Neural progenitor cell (in vitro differentiated cells): ENCODE data around the gene MANBA. TPM values are rescaled to one million over a fixed set of nuclear protein-coding genes. Genes with fewer than 3 reads are reported as not detected.

Experiments
- DNase-seq: peaks from one replicate; pipeline ENCODE4 v3.0.0-alpha.2; 2016; ENCODE audit warnings: low spot score
- H2AFZ ChIP-seq: fragments of 200-600 bp; sonication (generic); replicated peaks from 2 replicates; pipeline ENCODE4 v1.6.1; 2016; ENCODE audit warnings: antibody characterized with exemption
- H3F3A ChIP-seq: fragments of 200-600 bp; sonication (generic); 2 replicates; pipeline ENCODE4 v1.6.1; 2016; ENCODE audit warnings: antibody characterized with exemption, low read depth
- H3K27ac ChIP-seq: fragments of 200-600 bp; sonication (generic); 2 replicates; pipeline ENCODE4 v1.5.1; 2016; ENCODE audit warnings: mild to moderate bottlenecking
- H3K27me3 ChIP-seq: fragments of 200-600 bp; sonication (generic); 2 replicates; pipeline ENCODE4 v1.6.1; 2016; ENCODE audit warnings: mild to moderate bottlenecking, moderate library complexity
- H3K36me3 ChIP-seq: fragments of 200-600 bp; sonication (generic); 2 replicates; pipeline ENCODE4 v1.5.1; 2016
- H3K4me1 ChIP-seq: fragments of 200-600 bp; sonication (generic); 2 replicates; pipeline ENCODE4 v1.6.1; 2016; ENCODE audit warnings: mixed run types
- H3K4me2 ChIP-seq: fragments of 200-600 bp; sonication (generic); 2 replicates; pipeline ENCODE4 v1.6.1; 2016
- H3K4me3 ChIP-seq: fragments of 200-600 bp; sonication (generic); 2 replicates; pipeline ENCODE4 v1.5.1; 2016
- H3K79me2 ChIP-seq: fragments of 200-600 bp; sonication (generic); 2 replicates; pipeline ENCODE4 v1.6.1; 2016; ENCODE audit warnings: low read depth
- H3K9ac ChIP-seq: fragments of 200-600 bp; sonication (generic); 2 replicates; pipeline ENCODE4 v1.6.1; 2016
- H3K9me3 ChIP-seq: fragments of 200-600 bp; sonication (generic); 2 replicates; pipeline ENCODE4 v1.5.1; 2016; ENCODE audit warnings: low read depth
- H4K20me1 ChIP-seq: fragments of 200-600 bp; sonication (generic); 2 replicates; pipeline ENCODE4 v1.6.1; 2016; ENCODE audit warnings: low read depth
- H3K27ac Mint-ChIP-seq: 3 replicates; pipeline ENCODE4 v1.8.0; 2021; ENCODE audit warnings: mixed read lengths
- H3K27me3 Mint-ChIP-seq: 2 replicates; pipeline ENCODE4 v1.8.0; 2022; ENCODE audit warnings: low read depth, mild to moderate bottlenecking, inconsistent platforms, moderate library complexity, mixed read lengths; ENCODE audit not compliant: insufficient read depth
- H3K36me3 Mint-ChIP-seq: 3 replicates; pipeline ENCODE4 v1.8.0; 2021; ENCODE audit warnings: mixed read lengths
- H3K4me1 Mint-ChIP-seq: 3 replicates; pipeline ENCODE4 v1.8.0; 2021; ENCODE audit warnings: mixed read lengths
- H3K4me3 Mint-ChIP-seq: 3 replicates; pipeline ENCODE4 v1.8.0; 2021; ENCODE audit warnings: mild to moderate bottlenecking, moderate library complexity, mixed read lengths
- H3K9me3 Mint-ChIP-seq: 3 replicates; pipeline ENCODE4 v1.8.0; 2020; ENCODE audit warnings: mixed read lengths
- CTCF ChIP-seq: fragments of 200-600 bp; sonication (generic); IDR thresholded peaks from 2 replicates; pipeline ENCODE4 v1.5.1; 2017; ENCODE audit warnings: antibody characterized with exemption, mild to moderate bottlenecking
- EZH2 ChIP-seq: fragments of 200-600 bp; sonication (generic); IDR thresholded peaks from 2 replicates; pipeline ENCODE4 v1.6.1; 2017; ENCODE audit warnings: antibody characterized with exemption, mild to moderate bottlenecking, moderate library complexity
- EZH2phosphoT487 ChIP-seq: fragments of 200-600 bp; sonication (generic); IDR thresholded peaks from 2 replicates; pipeline ENCODE4 v1.6.1; 2017; ENCODE audit warnings: antibody characterized with exemption
- total RNA-seq: library from RNA; depleted of rRNA; stranded (reverse); fragments of >200 nt; gene quantifications from 2 replicates; pipeline ENCODE4 v1.2.3, GENCODE V29; 2015; ENCODE audit warnings: low replicate concordance

Gene MANBA
- total RNA-seq, 1 donor from 2014 or later: 53.4 TPM

GRCh38 chr4:102775805-102776204, 15.0 kb upstream of the MANBA start:
- Histone ChIP-seq H3K4me1 (no peaks in the 10 kb centered on the region), H3K79me2 (no peaks in the 10 kb centered on the region), H3K4me3 (no peak overlapping the region), H3K27me3 (no peaks in the 10 kb centered on the region), H3K36me3 (no peaks in the 10 kb centered on the region), H3F3A (no peaks in the 10 kb centered on the region), H3K4me2 (no peak overlapping the region), H3K9ac (no peak overlapping the region), H3K9me3 (no peaks in the 10 kb centered on the region), H3K27ac (no peak overlapping the region), H2AFZ (no peak overlapping the region), H4K20me1 (no peaks in the 10 kb centered on the region)
- Mint-ChIP-seq H3K27me3 (no peaks in the 10 kb centered on the region), H3K27ac (no peak overlapping the region), H3K36me3 (no peaks in the 10 kb centered on the region), H3K9me3 (no peaks in the 10 kb centered on the region), H3K4me3 (no peak overlapping the region), H3K4me1 (no peaks in the 10 kb centered on the region)
- no peak for DNase-seq
- TF ChIP-seq CTCF: no peak

GRCh38 chr4:102774254-102774653, 13.5 kb upstream of the MANBA start:
- H3K4me1 Mint-ChIP-seq: no peaks in the 10 kb centered on the region
- Histone ChIP-seq H3K4me3 (no peak overlapping the region), H3F3A (no peaks in the 10 kb centered on the region), H2AFZ (no peak overlapping the region), H3K79me2 (no peaks in the 10 kb centered on the region), H3K4me1 (no peaks in the 10 kb centered on the region), H4K20me1 (no peaks in the 10 kb centered on the region), H3K27me3 (no peaks in the 10 kb centered on the region), H3K36me3 (no peaks in the 10 kb centered on the region), H3K4me2 (no peak overlapping the region), H3K9me3 (no peaks in the 10 kb centered on the region), H3K27ac (no peak overlapping the region), H3K9ac (no peak overlapping the region)
- H3K27ac Mint-ChIP-seq: no peak overlapping the region
- no peaks in the 10 kb centered on the region for H3K27me3 Mint-ChIP-seq
- no peaks in the 10 kb centered on the region for H3K36me3 Mint-ChIP-seq
- no peak for DNase-seq
- H3K4me3 Mint-ChIP-seq: no peak overlapping the region
- H3K9me3 Mint-ChIP-seq: no peaks in the 10 kb centered on the region
- TF ChIP-seq EZH2 (no peak), CTCF (no peak), EZH2phosphoT487 (no peak)

GRCh38 chr4:102772738-102773340, 12.1 kb upstream of the MANBA start:
- H3K4me1 Mint-ChIP-seq: no peaks in the 10 kb centered on the region

More at GRCh38 chr4:102772738-102773340, 12.1 kb upstream of the MANBA start:
- no peak overlapping the region for H3K4me3 ChIP-seq
- H3K27ac ChIP-seq: no peak overlapping the region
- no peaks in the 10 kb centered on the region for H3K27me3 ChIP-seq
- no peaks in the 10 kb centered on the region for H3K4me1 ChIP-seq
- H3K27ac Mint-ChIP-seq: no peak overlapping the region
- H3K9me3 Mint-ChIP-seq: no peaks in the 10 kb centered on the region
- DNase-seq: no peak
- no peak overlapping the region for H3K9ac ChIP-seq
- no peaks in the 10 kb centered on the region for H3K79me2 ChIP-seq
- no peaks in the 10 kb centered on the region for H3K36me3 Mint-ChIP-seq
- TF ChIP-seq EZH2: no peak
- no peak for TF ChIP-seq CTCF
- TF ChIP-seq EZH2phosphoT487: no peak
- H3K9me3 ChIP-seq: no peaks in the 10 kb centered on the region
- H3K4me3 Mint-ChIP-seq: no peak overlapping the region
- no peaks in the 10 kb centered on the region for H4K20me1 ChIP-seq
- H3K4me2 ChIP-seq: no peak overlapping the region
- no peaks in the 10 kb centered on the region for H3F3A ChIP-seq
- H3K27me3 Mint-ChIP-seq: no peaks in the 10 kb centered on the region
- no peak overlapping the region for H2AFZ ChIP-seq
- H3K36me3 ChIP-seq: no peaks in the 10 kb centered on the region
